ENCODE data around the gene SERPINA12.

DNA sequence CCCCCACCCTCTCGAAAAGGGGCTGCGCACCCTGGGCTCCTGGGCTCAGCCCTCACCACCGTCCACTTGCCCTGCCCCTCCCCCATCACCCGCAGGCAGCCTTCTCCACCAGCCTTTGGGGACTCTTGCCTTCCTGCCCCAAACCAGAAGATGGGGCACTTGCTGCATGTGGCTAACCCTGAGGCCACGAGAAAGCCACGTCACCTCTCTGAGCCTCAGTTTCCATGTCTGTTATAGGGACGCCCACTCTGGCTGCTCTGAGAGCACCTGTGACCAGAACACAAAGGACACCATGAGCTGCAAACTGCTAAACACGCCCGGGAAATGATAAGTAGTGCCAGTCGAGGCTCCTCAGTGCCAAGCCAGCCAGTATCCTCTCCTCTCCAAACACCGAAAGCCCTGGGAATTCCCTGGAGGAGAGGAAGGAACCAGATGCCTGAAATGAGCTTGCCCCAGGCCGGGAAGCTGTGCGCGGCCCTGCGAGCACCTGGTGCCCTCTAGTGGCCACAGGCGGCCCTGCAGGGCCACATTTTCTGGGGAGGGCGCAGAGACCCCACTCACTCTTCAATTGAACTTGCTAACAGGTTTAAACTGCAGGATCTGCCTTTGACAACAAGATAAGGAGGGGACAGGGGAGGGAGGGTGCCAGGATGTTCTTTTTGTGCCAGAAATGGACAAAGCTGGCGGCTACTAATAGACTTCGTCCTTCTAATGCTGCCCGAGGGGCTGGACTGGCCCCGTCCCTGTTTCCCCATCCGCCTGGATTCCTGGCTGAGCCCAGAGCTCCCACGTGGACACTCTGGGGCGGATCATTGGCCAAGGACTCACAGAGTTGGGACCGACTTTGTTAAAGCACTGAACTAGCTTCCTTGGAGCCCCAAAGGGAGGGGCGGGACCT lies 23.1 kb downstream of the SERPINA12 start:
- TF ChIP-seq POLR2AphosphoS5 (IDR thresholded peaks at IDR 0.05; ENCODE audit: low read depth, low read length) (no peak), POLR2A (IDR thresholded peaks at IDR 0.05; ENCODE audit: low read depth, low read length) (no peak), SPI1 (IDR thresholded peaks at IDR 0.05; ENCODE audit: low read depth, low read length) (no peak), PAX5 (IDR thresholded peaks at IDR 0.05; ENCODE audit: insufficient read depth, low read length, severe bottlenecking) (no peak)

Data from GM12891 (cell line).